Activated naive CD8-positive, alpha-beta T cell treated with anti-CD3 and anti-CD28 coated beads for 36 hours (primary cell): ENCODE data around the gene ARL5C. TPM values are rescaled to one million over a fixed set of nuclear protein-coding genes. Genes with fewer than 3 reads are reported as not detected.
"Not testable (repeated sequence)": the region's sequence is repeated elsewhere in the genome, so short reads cannot be mapped to it uniquely, and the experiment has no call there.

Experiments
- DNase-seq: peaks from one replicate; pipeline ENCODE4 v3.0.0; 2021
- H3K27ac Mint-ChIP-seq: one replicate; pipeline ENCODE4 v1.8.0; 2022; ENCODE audit warnings: mild to moderate bottlenecking, moderate library complexity, mixed read lengths
- H3K27me3 Mint-ChIP-seq: one replicate; pipeline ENCODE4 v1.8.0; 2022; ENCODE audit warnings: mild to moderate bottlenecking, mixed read lengths
- H3K36me3 Mint-ChIP-seq: one replicate; pipeline ENCODE4 v1.8.0; 2021; ENCODE audit warnings: mild to moderate bottlenecking, mixed read lengths
- H3K4me1 Mint-ChIP-seq: one replicate; pipeline ENCODE4 v1.8.0; 2021; ENCODE audit warnings: mixed read lengths
- H3K4me3 Mint-ChIP-seq: one replicate; pipeline ENCODE4 v1.8.0; 2022; ENCODE audit warnings: mild to moderate bottlenecking, moderate library complexity, mixed read lengths
- H3K9me3 Mint-ChIP-seq: one replicate; pipeline ENCODE4 v1.8.0; 2022; ENCODE audit warnings: mixed read lengths
- total RNA-seq, 2 experiments: library from RNA; stranded (reverse); gene quantifications; one replicate each; pipeline ENCODE4 v1.2.3, GENCODE V29; 2021

ARL5C gene
- total RNA-seq, 2 experiments from 2014 or later = not detected

- Mint-ChIP-seq H3K4me1 (peaks cover 12% of the 10 kb centered on the region), H3K27me3 (no peaks in the 10 kb centered on the region), H3K9me3 (peaks cover 3% of the 10 kb centered on the region), H3K4me3 (no peak overlapping the region), H3K27ac (no peak overlapping the region), H3K36me3 (peaks cover 2% of the 10 kb centered on the region)
- DNase-seq = no peak
These were observed 21.5 kb downstream of the ARL5C start for GRCh38 chr17:39144416-39144840.

- H3K9me3 Mint-ChIP-seq = peaks cover 3% of the 10 kb centered on the region
- H3K27ac Mint-ChIP-seq = no peak overlapping the region
- no peaks in the 10 kb centered on the region for H3K27me3 Mint-ChIP-seq
- no peak for DNase-seq
- H3K4me1 Mint-ChIP-seq = peaks cover 15% of the 10 kb centered on the region
- H3K4me3 Mint-ChIP-seq = no peak overlapping the region
- peaks cover 2% of the 10 kb centered on the region for H3K36me3 Mint-ChIP-seq
These were observed 22.3 kb downstream of the ARL5C start for GRCh38 chr17:39143552-39144093.

- Mint-ChIP-seq H3K36me3 (peaks cover 2% of the 10 kb centered on the region), H3K27ac (no peak overlapping the region), H3K27me3 (no peaks in the 10 kb centered on the region), H3K4me1 (peaks cover 11% of the 10 kb centered on the region), H3K4me3 (no peak overlapping the region), H3K9me3 (peaks cover 3% of the 10 kb centered on the region)
- DNase-seq = no peak
These were observed 23.9 kb downstream of the ARL5C start for GRCh38 chr17:39141915-39142664.

- DNase-seq = no peak
- H3K4me3 Mint-ChIP-seq = no peak overlapping the region
- peaks cover 3% of the 10 kb centered on the region for H3K9me3 Mint-ChIP-seq
- H3K4me1 Mint-ChIP-seq = peaks cover 11% of the 10 kb centered on the region
- no peak overlapping the region for H3K27ac Mint-ChIP-seq
- H3K27me3 Mint-ChIP-seq = no peaks in the 10 kb centered on the region
- peaks cover 2% of the 10 kb centered on the region for H3K36me3 Mint-ChIP-seq
These were observed 24.7 kb downstream of the ARL5C start for GRCh38 chr17:39141294-39141693.

GRCh38 chr17:39139561-39139960 lies 26.4 kb downstream of the ARL5C start:
- Mint-ChIP-seq H3K4me1 (peaks cover 8% of the 10 kb centered on the region), H3K36me3 (peaks cover 2% of the 10 kb centered on the region), H3K9me3 (peaks cover 3% of the 10 kb centered on the region), H3K4me3 (no peak overlapping the region), H3K27me3 (no peaks in the 10 kb centered on the region), H3K27ac (no peak overlapping the region)
- DNase-seq = no peak

GRCh38 chr17:39139161-39139511 lies 26.8 kb downstream of the ARL5C start:
- Mint-ChIP-seq H3K27ac (no peak overlapping the region), H3K9me3 (peaks cover 3% of the 10 kb centered on the region), H3K27me3 (no peaks in the 10 kb centered on the region), H3K4me1 (peaks cover 5% of the 10 kb centered on the region), H3K4me3 (no peak overlapping the region), H3K36me3 (peaks cover 2% of the 10 kb centered on the region)
- no peak for DNase-seq

- peaks cover 2% of the 10 kb centered on the region for H3K36me3 Mint-ChIP-seq
- H3K4me3 Mint-ChIP-seq = no peak overlapping the region
- H3K27ac Mint-ChIP-seq = no peak overlapping the region
- no peak for DNase-seq
- peaks cover 5% of the 10 kb centered on the region for H3K4me1 Mint-ChIP-seq
- no peaks in the 10 kb centered on the region for H3K27me3 Mint-ChIP-seq
- peaks cover 3% of the 10 kb centered on the region for H3K9me3 Mint-ChIP-seq
These were observed 27.4 kb downstream of the ARL5C start for GRCh38 chr17:39138431-39139160.

GRCh38 chr17:39134878-39135277 lies 31.1 kb downstream of the ARL5C start:
- H3K27ac Mint-ChIP-seq = no peak overlapping the region
- no peaks in the 10 kb centered on the region for H3K27me3 Mint-ChIP-seq
- DNase-seq = no peak
- H3K4me3 Mint-ChIP-seq = no peak overlapping the region
- H3K9me3 Mint-ChIP-seq = no peaks in the 10 kb centered on the region
- H3K4me1 Mint-ChIP-seq = peaks cover 3% of the 10 kb centered on the region
- no peaks in the 10 kb centered on the region for H3K36me3 Mint-ChIP-seq

GRCh38 chr17:39132192-39132610 lies 33.8 kb downstream of the ARL5C start:
- H3K4me3 Mint-ChIP-seq = no peak overlapping the region
- H3K27ac Mint-ChIP-seq = no peak overlapping the region
- no peaks in the 10 kb centered on the region for H3K9me3 Mint-ChIP-seq
- H3K36me3 Mint-ChIP-seq = no peaks in the 10 kb centered on the region
- no peaks in the 10 kb centered on the region for H3K4me1 Mint-ChIP-seq
- H3K27me3 Mint-ChIP-seq = no peaks in the 10 kb centered on the region
- no peak for DNase-seq

- Mint-ChIP-seq H3K36me3 (no peaks in the 10 kb centered on the region), H3K4me3 (no peak overlapping the region), H3K27me3 (no peaks in the 10 kb centered on the region), H3K9me3 (no peaks in the 10 kb centered on the region), H3K27ac (no peak overlapping the region), H3K4me1 (no peaks in the 10 kb centered on the region)
- no peak for DNase-seq
These were observed 34.3 kb downstream of the ARL5C start for GRCh38 chr17:39131616-39132015.

- DNase-seq = no peak
- H3K27ac Mint-ChIP-seq = no peak overlapping the region
- no peaks in the 10 kb centered on the region for H3K9me3 Mint-ChIP-seq
- no peaks in the 10 kb centered on the region for H3K4me1 Mint-ChIP-seq
- no peak overlapping the region for H3K4me3 Mint-ChIP-seq
- H3K27me3 Mint-ChIP-seq = no peaks in the 10 kb centered on the region
- H3K36me3 Mint-ChIP-seq = no peaks in the 10 kb centered on the region
These were observed 35.8 kb downstream of the ARL5C start for GRCh38 chr17:39130205-39130604.

- not testable (repeated sequence) for H3K36me3 Mint-ChIP-seq, H3K9me3 Mint-ChIP-seq, H3K4me1 Mint-ChIP-seq, H3K27me3 Mint-ChIP-seq, H3K4me3 Mint-ChIP-seq, DNase-seq, H3K27ac Mint-ChIP-seq
These were observed 36.4 kb downstream of the ARL5C start for GRCh38 chr17:39129544-39129943.

- H3K4me3 Mint-ChIP-seq = no peak overlapping the region
- H3K27ac Mint-ChIP-seq = no peak overlapping the region
- no peaks in the 10 kb centered on the region for H3K4me1 Mint-ChIP-seq
- no peak for DNase-seq
- H3K9me3 Mint-ChIP-seq = no peaks in the 10 kb centered on the region
- H3K27me3 Mint-ChIP-seq = no peaks in the 10 kb centered on the region
- H3K36me3 Mint-ChIP-seq = no peaks in the 10 kb centered on the region
These were observed 39.5 kb downstream of the ARL5C start for GRCh38 chr17:39126436-39126835.

GRCh38 chr17:39125143-39125875 lies 40.7 kb downstream of the ARL5C start:
- Mint-ChIP-seq H3K36me3 (no peaks in the 10 kb centered on the region), H3K4me1 (no peaks in the 10 kb centered on the region), H3K4me3 (no peak overlapping the region), H3K27ac (no peak overlapping the region), H3K27me3 (no peaks in the 10 kb centered on the region), H3K9me3 (no peaks in the 10 kb centered on the region)
- DNase-seq = no peak

- no peak overlapping the region for H3K27ac Mint-ChIP-seq
- DNase-seq = no peak
- no peaks in the 10 kb centered on the region for H3K36me3 Mint-ChIP-seq
- H3K4me3 Mint-ChIP-seq = no peak overlapping the region
- H3K9me3 Mint-ChIP-seq = no peaks in the 10 kb centered on the region
- H3K4me1 Mint-ChIP-seq = peaks cover 2% of the 10 kb centered on the region
- H3K27me3 Mint-ChIP-seq = no peaks in the 10 kb centered on the region
These were observed 42.3 kb downstream of the ARL5C start for GRCh38 chr17:39123627-39124026.
